HG03159 (cell line): ENCODE data around the gene RGL2.

ENCODE experiments used
- ATAC-seq: cut with Tn5 transposase; IDR thresholded peaks from one replicate; pipeline ENCODE4 v1.9.1; 2021; ENCODE audit warnings: mild to moderate bottlenecking, moderate library complexity; ENCODE audit not compliant: unreplicated experiment

RGL2 gene

GRCh38 chr6:33241968-33242367 lies 56.8 kb downstream of the RGL2 start:
- ATAC-seq, result no peak
